Ectodermal cell (in vitro differentiated cells): ENCODE results near the gene C22orf23.
"Not testable (repeated sequence)": the region's sequence is repeated elsewhere in the genome, so short reads cannot be mapped to it uniquely, and the experiment has no call there.

ENCODE experiments used
- H3K27ac ChIP-seq: 2 replicates; pipeline ENCODE4 v1.7.0; 2013; ENCODE audit warnings: mild to moderate bottlenecking, low read depth, low read length; ENCODE audit not compliant: insufficient read depth, poor library complexity, severe bottlenecking
- H3K27me3 ChIP-seq: 2 replicates; pipeline ENCODE4 v1.7.0; 2013; ENCODE audit warnings: mild to moderate bottlenecking, low read length; ENCODE audit not compliant: insufficient read depth, control insufficient read depth, poor library complexity, severe bottlenecking
- H3K36me3 ChIP-seq: one replicate; pipeline ENCODE4 v1.7.0; 2013; ENCODE audit warnings: low read length; ENCODE audit not compliant: control insufficient read depth, insufficient read depth
- H3K4me1 ChIP-seq: one replicate; pipeline ENCODE4 v1.7.0; 2013; ENCODE audit warnings: low read length; ENCODE audit not compliant: control insufficient read depth, insufficient read depth
- H3K4me3 ChIP-seq: 2 replicates; pipeline ENCODE4 v1.7.0; 2013; ENCODE audit warnings: low read depth, low read length, control low read depth; ENCODE audit not compliant: insufficient read depth
- H3K9me3 ChIP-seq: 2 replicates; pipeline ENCODE4 v1.7.0; 2013; ENCODE audit warnings: mild to moderate bottlenecking, low read length, moderate library complexity; ENCODE audit not compliant: control insufficient read depth
- WGBS, 2 experiments: methylation state at CpG; one replicate each; pipeline ENCODE4 v1.1.7; 2013; ENCODE audit warnings: missing lambda C conversion rate in 2 of 2; 5-methylcytosine and 5-hydroxymethylcytosine counted together

Gene C22orf23

GRCh38 chr22:37955825-37956397, 2.5 kb upstream of the C22orf23 start:
- 94 to 95% methylated on average over 15 of the region's 15 CpGs for whole genome bisulfite sequencing, 2 experiments
- H3K27me3 ChIP-seq, result peaks cover 14% of the 10 kb centered on the region
- not testable (repeated sequence) for H3K4me1 ChIP-seq, H3K27ac ChIP-seq, H3K9me3 ChIP-seq, H3K4me3 ChIP-seq
- H3K36me3 ChIP-seq, result peaks cover 22% of the 10 kb centered on the region

DNA sequence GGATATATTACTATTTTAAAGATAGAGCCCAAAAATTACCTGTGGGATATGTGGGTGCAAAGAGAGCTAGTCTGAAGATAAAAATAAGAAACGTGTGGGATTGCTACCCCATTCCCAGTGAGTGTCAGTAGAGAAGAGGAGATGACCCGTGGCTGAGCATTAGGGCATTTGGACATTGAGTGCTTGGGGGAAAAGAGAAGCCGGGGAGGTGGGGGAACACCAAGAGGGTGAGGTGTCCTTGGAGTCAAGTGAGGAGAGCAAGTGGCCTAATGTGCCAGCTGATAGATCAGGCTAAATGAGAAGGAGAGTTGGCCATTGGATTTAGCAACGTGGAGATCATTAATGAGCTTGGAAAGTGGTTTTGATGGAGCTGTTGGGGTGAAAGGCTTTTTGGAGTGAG, 1.3 kb upstream of the C22orf23 start:
- WGBS, 2 experiments, result 87 to 89% methylated on average over 4 of the region's 4 CpGs
- H3K4me1 ChIP-seq, result peaks cover 6% of the 10 kb centered on the region
- H3K27ac ChIP-seq, result no peak overlapping the region
- peak overlapping the region; percentile 99 for H3K4me3 ChIP-seq
- no peaks in the 10 kb centered on the region for H3K9me3 ChIP-seq
- H3K36me3 ChIP-seq, result peaks cover 21% of the 10 kb centered on the region
- peaks cover 14% of the 10 kb centered on the region for H3K27me3 ChIP-seq

GRCh38 chr22:37953062-37953436, 352 bp downstream of the C22orf23 start:
- Histone ChIP-seq H3K4me1 (peaks cover 6% of the 10 kb centered on the region), H3K27ac (no peak overlapping the region), H3K27me3 (peaks cover 14% of the 10 kb centered on the region), H3K4me3 (peak overlapping the region; percentile 99), H3K9me3 (no peaks in the 10 kb centered on the region), H3K36me3 (peaks cover 6% of the 10 kb centered on the region)
- WGBS, 2 experiments, result 5 to 8% methylated on average over 13 of the region's 13 CpGs

DNA sequence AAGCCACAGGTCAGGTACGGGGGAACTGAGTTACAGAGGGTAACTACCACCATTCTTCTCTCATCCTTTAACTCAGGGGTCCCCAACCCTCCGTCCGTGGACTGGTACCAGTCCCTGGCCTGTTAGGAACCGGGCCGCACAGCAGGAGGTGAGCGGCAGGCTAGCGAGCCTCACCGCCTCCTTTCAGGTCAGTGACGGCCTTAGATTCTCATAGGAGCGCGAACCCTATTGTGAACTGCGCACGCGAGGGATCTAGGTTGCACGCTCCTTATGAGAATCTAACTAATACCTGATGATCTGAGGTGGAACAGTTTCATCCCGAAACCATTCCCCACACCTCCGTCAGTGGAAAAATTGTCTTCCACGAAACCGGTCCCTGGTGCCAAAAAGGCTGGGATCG, 772 bp downstream of the C22orf23 start:
- Histone ChIP-seq H3K27me3 (peaks cover 14% of the 10 kb centered on the region), H3K4me3 (peak overlapping the region; percentile 99)
- WGBS, 2 experiments, result 18 to 22% methylated on average over 20 of the region's 20 CpGs
- not testable (repeated sequence) for H3K36me3 ChIP-seq, H3K4me1 ChIP-seq, H3K27ac ChIP-seq, H3K9me3 ChIP-seq

DNA sequence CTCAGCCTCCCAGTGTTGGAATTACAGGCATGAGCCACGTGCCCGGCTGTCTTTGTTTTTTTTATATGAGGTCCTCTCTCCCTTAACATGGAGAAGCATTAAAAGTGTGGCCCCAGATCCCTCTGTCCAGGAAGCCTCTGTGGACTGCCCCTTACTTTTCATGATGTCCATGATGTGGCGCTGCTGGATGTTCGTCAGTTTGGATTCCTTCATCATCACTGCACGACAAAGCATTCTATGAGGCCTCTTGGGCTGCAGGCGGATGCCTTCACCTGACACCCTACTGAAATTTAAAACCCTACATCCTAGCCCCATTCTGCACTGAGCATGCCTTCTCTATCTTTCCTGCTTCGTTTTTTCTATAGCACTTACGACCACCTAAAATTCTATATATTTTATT, 2.1 kb downstream of the C22orf23 start:
- peaks cover 6% of the 10 kb centered on the region for H3K4me1 ChIP-seq
- no peak overlapping the region for H3K4me3 ChIP-seq
- no peak overlapping the region for H3K27ac ChIP-seq
- no peaks in the 10 kb centered on the region for H3K36me3 ChIP-seq
- WGBS, 2 experiments, result 66 to 68% methylated on average over 6 of the region's 8 CpGs
- H3K27me3 ChIP-seq, result peaks cover 14% of the 10 kb centered on the region
- H3K9me3 ChIP-seq, result no peaks in the 10 kb centered on the region

GRCh38 chr22:37947142-37947795, 6.1 kb downstream of the C22orf23 start:
- 92 to 95% methylated on average over 14 of the region's 14 CpGs for WGBS, 2 experiments
- H3K4me3 ChIP-seq, H3K36me3 ChIP-seq, H3K4me1 ChIP-seq, H3K27ac ChIP-seq, H3K9me3 ChIP-seq, H3K27me3 ChIP-seq: not testable (repeated sequence)

- WGBS, 2 experiments, result 91% methylated on average over 11 of the region's 11 CpGs
- not testable (repeated sequence) for H3K4me1 ChIP-seq, H3K9me3 ChIP-seq, H3K27ac ChIP-seq, H3K36me3 ChIP-seq, H3K4me3 ChIP-seq, H3K27me3 ChIP-seq
Observed at GRCh38 chr22:37944423-37944822, 9.0 kb downstream of the C22orf23 start.

GRCh38 chr22:37943825-37944198, 9.6 kb downstream of the C22orf23 start:
- H3K27ac ChIP-seq, result no peak overlapping the region
- H3K27me3 ChIP-seq, result no peaks in the 10 kb centered on the region
- H3K4me1 ChIP-seq, result no peaks in the 10 kb centered on the region
- no peaks in the 10 kb centered on the region for H3K9me3 ChIP-seq
- WGBS, 2 experiments, result 93 to 94% methylated on average over 7 of the region's 7 CpGs
- peaks cover 3% of the 10 kb centered on the region for H3K36me3 ChIP-seq
- no peak overlapping the region for H3K4me3 ChIP-seq

GRCh38 chr22:37943136-37943824, 10.1 kb downstream of the C22orf23 start:
- H3K27me3 ChIP-seq, result no peaks in the 10 kb centered on the region
- H3K36me3 ChIP-seq, result peaks cover 3% of the 10 kb centered on the region
- no peak overlapping the region for H3K4me3 ChIP-seq
- no peaks in the 10 kb centered on the region for H3K4me1 ChIP-seq
- WGBS, 2 experiments, result 93 to 94% methylated on average over 12 of the region's 12 CpGs
- no peak overlapping the region for H3K27ac ChIP-seq
- no peaks in the 10 kb centered on the region for H3K9me3 ChIP-seq

GRCh38 chr22:37942133-37942532, 11.3 kb downstream of the C22orf23 start:
- no peak overlapping the region for H3K27ac ChIP-seq
- no peaks in the 10 kb centered on the region for H3K27me3 ChIP-seq
- peaks cover 3% of the 10 kb centered on the region for H3K36me3 ChIP-seq
- 94% methylated on average over 8 of the region's 8 CpGs for WGBS, 2 experiments
- H3K4me1 ChIP-seq, result no peaks in the 10 kb centered on the region
- H3K9me3 ChIP-seq, result no peaks in the 10 kb centered on the region
- H3K4me3 ChIP-seq, result no peak overlapping the region
